NCI-H2081 treated with DMSO at 0.1 percent for 48 hours (cell line): ENCODE results near the gene OSBPL2.

ENCODE experiments used
- DNase-seq: peaks from one replicate; lab custom pipeline; 2025; lab: John Stamatoyannopoulos, UW

OSBPL2 gene

DNA sequence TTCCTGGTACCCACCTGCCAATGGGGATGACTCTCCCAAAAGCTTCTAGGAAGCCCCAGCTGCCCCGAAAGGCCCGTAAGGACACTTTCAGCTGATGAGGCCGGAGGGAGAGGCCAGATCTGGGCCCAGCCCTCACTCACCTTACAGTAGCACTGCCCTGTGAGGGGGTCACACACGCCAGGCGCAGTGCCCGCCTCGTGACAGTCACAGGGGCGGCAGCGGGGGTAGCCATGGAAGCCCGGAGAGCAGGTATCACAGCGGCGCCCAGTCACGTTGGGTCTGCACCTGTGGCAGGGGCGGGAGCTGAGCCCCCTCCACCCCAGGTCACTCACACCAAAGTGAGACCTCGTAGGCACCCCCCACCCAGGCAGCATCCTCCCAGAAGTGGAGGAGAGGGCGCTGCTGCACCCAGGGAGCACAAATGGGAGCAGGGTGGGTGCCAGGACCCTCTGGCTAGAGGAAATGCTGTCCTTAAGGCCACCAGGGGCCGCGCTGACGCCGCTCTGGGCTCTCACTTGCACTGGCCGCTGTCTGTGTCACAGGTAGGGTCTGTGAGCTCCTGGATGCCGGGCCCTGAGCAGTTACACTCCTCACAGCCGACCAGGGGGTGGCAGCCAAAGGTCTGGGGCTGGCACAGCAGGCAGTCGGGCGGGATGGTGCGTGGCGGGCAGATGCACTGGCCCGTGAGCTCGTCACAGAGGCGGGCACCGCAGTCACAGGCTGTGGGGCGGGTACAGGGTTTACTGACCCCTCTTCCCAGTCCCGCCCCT is 89.6 kb downstream of the OSBPL2 start:
- no peak for DNase-seq

DNA sequence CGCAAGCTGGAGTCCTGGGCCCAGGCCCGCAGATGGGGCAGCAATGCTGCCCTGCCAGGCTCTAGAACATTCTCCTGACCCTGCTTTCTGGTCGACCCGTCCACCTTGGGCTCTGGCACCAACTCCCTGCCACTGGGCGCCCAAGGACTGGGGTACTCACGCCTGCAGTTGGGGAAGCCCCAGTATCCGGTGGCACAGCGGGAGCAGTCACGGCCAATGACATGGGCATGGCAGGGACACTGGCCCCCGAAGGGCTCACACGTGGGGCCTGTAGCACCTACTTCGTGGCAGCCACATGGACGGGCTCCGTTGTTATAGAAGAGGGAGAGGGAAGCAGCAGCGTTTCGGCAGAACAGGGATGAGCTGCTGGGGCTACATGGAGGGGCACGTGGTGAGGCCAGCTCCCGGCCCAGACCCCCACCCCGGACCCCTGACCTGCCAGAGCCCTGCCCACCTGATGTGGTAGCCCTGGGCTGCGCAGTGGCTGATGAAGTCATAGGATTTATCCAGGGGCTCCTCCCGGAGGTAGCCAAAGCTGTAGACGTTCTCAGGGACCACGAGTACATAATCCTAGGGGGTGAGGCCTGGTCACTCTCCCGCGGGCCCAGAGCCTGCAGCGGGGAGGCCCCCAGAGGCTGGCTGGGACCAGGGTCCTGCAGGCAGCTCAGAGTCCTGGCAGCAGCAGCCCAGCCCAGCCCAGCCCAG is 90.5 kb downstream of the OSBPL2 start:
- DNase-seq = no peak

DNA sequence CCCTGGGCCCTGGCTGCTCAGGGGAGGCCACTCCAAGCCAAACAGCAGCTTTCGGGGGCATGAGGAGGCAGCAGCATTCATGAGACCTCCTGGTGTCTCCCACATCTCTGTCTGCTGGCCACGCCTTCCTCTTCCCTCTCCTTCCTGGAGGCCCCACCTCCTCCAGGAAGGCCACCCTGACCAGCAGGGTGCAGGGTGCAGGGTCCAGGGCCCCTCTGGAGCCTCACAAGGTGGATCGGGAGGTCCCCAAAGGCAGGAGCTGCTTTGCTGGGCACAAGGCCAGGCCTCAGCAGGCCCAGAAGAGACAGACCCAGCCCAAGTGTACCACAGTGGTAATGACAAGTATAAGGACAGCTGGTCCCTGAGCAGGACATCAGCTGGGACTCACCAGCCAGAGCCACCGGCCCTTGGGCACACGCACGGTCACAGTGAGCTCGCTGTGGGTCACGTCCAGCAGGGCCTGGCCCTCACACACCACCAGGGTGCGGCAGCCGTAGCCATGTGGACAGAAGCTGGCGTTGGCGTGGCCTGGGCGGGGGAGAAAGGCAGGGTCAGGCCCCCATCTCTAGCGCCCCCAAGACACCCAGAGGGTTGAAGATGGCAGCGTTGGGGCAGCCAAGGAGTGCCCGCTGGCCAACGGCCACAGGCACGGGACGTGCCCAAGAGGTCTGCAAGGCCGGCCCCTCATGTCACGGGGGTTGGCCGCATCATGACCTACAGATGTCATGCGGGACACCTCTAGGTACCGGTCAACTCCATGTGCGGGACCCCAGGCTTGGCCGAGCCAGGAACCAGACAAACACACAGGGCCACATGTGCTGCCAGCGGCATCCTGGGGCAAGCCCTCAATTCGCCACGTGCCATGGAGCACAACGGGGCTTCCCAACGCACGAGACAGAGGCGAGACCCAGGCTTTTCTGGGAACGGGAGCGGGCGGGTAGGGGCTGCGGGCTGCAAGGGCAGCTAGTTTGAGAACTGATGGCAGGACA is 91.4 kb downstream of the OSBPL2 start:
- no peak for DNase-seq

DNA sequence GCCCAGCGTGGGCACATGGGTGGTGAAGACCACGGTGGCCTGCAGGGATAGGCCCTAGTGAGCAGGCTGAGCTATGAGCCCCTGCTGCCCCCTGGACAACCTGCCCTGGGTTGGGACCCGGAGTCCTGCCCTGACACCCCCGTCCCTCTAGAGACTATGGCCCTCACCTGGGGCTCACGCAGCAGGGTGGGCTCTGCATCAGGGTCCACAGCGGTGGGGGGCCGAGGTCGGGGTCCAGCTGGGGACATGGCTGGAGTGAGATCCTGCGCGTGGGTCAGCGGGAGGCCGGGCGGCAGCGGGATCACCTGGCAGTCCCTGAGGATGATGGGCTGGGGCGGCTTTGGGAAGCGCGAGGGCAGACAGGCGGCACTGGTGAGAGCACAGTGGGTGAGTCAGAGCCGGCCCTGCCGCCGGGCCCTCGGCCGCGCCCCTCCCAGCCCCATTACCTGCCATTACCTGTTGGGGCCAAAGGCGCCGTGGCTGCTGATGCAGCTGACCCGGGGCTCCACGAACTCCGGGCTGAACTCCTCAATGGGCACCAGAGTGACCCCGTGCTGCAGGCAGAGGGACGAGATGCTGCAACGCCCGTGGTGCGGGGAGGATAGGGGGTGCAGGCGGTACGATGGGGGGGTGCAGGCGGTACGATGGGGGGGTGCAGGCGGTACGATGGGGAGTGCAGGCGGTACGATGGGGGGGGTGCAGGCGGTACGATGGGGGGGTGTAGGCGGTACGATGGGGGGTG is 92.4 kb downstream of the OSBPL2 start:
- no peak for DNase-seq

DNA sequence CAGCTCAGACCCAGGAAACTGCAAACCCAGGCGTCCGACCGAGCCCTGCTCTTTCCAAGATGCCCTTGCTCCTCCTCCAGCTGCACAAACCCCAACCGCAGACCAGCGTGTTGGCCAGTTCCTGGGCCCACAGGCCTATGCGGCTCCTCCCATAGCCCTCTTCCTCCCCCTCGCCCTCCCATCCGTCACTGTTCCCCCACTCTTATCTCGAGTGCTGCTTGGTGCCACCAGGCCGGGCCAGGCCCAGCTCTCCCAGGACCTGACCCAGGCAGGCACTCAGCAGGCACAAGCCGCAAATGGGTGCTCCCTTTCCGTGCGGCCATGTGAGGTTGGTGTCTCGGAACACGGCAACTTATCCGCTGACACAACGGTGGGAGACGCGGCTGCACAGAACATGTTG is 93.0 kb downstream of the OSBPL2 start:
- no peak for DNase-seq

DNA sequence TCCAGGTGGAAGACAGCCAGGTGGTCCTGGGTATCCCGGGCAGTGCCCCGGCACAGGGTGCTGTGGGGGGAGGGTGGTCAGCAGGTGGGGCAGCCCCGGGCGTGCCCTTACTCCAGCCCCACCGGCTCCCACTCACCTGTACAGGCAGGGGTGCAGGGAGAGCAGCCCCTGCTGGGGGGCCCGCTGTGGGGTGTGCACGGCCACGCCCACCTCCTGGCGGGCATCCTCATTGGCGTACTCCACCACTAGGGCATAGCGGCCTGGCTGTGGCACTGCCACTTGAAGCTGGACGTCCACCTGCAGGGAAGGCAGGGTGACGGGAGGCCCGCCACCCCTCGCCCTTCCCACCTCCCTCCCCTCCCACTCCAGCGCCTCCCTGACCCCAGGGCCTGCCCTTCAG is 94.1 kb downstream of the OSBPL2 start:
- DNase-seq = no peak

DNA sequence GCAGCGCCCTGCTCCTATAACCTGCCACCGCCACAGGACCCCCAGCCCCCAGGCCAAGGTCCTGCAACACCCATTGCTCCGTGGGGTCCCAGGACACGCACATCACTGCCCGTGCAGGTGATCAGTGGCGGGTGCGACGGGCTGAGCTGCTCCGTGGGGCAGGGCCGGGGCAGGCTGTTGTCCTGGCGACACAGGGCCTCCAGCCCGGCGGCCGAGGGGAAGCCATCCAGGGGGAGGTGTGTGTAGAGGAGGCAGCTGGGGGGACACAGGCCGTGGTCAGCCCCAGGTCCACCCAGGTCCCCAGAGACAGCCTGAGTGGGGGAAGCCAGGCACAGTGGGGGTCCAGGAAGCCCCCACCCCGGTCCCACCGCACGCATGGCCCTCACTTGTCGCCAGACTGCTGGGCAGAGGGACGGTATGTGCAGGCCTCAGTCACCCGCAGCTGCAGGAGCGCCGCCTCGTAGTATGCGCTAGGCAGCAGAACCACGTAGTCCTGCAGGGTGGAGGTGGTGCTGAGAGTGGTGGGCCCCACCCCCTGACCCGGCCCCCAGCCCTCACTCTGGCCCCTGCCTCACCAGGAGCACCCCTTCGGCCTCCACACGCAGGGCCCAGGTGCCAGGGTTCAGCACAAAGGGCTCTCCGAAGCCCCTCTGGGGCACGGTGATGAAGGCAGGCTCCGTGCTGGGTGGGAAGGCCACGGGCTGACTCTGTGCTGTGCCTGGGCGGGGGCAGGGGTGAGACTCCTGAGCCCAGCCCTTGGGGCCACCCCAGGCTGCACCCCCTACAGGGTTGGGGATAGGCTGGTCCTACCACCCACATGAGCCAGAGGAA is 94.9 kb downstream of the OSBPL2 start:
- no peak for DNase-seq

DNA sequence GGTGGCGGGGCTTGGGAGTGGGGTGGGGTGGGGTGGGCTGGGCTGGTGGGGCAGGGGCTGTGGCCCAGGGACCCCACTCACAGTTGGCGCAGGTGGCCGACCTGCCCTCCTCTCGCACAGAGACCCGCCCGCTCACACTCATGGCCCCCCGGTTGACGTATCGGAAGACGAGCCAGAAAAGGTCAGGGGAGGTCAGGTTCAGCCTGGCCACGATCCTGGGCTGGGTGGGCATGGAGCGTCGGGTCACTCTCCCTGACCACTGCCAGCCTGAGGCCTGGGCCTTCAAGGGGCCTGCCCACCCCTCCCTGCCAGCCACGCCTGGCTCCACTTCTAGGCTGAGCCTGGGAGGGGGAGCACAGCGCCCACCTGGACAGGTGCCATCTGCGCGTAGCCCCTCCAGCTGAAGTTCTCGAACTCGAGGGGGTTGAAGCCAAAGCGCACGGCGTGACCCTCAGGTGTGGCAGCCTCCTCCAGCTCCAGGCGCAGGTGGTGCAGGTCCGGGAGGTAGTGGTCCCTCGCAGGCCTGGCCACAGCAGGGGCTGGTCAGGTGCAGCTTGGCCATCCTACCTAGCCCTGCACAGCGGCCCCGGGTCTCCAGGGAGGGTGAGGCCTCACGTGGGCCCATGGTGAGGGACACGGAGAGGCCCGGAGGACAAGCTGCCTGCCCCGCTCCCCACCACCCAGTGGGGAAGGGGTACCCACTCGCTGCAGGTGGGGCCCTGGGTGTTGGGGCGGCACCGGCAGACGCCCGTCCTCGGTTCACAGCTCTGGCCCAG is 95.7 kb downstream of the OSBPL2 start:
- DNase-seq = no peak

DNA sequence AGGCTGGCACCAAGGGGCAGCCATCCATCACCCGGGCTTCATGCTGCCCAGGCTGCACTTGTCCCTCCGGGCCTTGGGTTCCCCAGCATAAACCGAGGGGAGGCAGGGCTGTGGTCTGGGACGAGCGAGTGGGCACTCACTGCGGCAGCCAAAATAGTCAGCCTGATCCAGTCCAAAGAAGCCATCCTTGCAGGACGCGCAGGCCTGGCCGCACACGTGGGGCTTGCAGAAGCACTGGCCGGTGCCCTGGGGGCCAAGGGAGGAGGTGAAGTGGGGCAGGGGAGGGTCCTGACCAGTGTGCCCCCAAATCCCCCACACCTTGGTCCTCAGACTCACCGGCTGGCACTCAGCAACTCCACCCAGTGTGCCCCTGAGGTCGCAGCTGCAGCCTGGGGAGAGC is 96.6 kb downstream of the OSBPL2 start:
- no peak for DNase-seq

DNA sequence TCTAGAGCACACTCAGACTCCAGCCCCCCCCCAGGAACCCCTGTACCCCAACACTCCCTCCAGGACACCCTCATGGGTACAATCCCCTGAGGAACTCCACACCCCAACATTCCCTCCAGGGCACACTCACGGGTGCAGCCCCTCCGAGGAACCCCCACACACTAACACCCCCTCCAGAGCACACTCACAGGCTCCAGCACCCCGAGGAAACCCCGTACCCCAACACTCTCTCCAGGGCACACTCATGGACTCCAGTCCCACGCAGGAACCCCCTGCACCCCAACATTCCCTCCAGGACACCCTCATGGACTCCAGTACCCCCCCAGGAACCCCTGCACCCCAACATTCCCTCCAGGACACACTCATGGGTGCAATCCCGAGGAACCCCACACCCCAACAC is 97.2 kb downstream of the OSBPL2 start:
- no peak for DNase-seq

DNA sequence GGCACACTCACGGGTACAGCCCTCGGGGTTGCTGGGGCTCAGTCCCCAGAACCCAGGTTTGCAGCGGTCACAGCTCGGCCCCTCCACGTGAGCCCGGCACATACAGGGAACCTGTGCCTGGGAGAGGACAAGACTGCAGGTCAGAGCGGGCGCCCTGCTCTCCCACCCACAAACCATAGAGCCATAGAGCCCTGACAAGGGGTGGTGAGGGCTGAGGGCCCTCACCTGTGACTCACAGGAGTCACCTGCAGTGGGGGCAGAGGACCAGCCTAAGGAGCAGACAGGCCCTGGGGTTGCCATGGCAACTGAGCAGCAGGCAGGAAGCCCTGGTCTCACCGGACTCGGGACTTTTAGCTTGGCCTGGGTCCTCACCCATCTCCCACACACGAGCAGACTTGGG is 98.0 kb downstream of the OSBPL2 start:
- DNase-seq = no peak

DNA sequence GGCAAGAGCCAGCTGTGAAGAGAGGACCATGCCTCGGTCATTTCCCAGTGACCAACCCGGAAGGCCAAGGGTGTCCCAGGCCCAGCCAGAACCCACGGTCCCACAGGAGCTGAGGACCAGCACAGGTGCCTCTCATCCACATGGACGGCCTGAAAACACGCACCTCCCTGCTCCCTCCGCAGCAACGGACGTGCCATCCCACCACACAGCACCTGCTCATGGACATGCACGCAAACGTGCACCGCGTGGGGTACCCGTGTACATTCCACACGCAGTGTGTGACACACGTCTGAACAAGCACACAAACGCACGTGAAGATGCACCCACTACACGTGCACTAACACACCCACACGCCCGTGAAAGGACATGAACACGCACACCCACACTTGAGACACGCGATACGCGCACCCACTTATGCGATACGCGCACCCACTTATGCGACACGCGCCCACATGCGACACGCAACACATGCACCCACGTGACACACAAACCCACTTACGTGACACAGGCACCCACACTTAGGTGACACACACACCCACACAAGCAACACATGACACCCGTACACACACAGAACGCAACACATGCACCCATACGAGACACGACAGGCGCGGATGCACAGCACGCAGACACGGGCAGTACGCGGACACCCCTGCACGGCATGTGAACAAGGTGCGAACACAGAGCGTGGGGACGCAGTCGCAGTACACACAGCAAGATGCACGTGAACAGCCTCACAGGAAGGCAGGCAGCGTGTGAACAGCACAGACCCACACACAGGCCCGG is 98.6 kb downstream of the OSBPL2 start:
- DNase-seq = no peak

DNA sequence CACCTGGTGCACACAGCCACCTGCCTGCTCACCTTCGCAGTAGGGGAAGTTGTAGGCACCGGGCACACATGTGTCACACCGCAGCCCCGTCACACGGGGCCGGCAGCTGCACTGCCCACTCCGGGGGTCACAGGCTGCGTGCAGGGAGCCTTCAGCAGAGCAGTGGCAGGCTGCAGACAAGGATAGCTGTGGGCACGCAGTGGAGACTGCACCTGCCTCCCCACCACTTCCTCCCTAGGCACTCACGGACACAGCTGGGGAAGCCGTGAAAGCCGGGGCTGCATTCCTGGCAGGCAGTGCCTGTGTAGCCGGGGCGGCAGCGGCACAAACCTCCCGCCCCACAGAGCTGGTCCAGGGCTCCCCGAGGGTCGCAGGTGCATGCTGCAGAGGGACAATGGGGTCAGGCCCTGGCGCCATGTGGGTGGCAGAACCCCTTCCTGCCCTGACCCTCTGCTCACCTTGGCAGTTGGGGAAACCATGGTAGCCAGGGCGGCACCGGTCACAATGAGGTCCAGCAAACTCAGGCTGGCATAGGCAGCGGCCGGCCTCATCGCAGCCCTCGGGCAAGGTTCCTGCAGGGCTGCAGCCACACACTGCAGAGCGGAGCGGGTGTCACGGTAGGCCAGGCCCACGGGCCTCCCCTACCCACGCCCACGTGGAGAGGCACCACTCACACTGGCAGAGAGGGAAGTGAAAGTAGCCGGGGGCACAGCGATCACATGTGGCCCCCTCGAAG is 99.4 kb downstream of the OSBPL2 start:
- DNase-seq = no peak

DNA sequence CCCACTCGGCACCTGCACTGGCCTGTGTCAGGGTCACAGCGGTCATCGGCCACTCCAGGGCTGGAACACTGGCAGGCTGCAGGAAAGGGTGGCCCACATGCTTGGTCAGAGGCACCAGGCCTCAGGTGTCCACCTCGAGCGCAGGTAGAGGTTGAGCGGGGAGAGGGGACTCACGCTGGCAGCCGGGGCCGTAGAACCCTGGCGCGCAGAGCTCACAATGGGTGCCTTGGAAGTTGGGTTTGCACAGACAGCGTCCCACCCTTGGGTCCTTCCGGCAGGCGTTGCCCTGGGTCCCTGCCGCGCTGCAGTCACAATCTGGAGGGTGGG is 99.9 kb downstream of the OSBPL2 start:
- no peak for DNase-seq

DNA sequence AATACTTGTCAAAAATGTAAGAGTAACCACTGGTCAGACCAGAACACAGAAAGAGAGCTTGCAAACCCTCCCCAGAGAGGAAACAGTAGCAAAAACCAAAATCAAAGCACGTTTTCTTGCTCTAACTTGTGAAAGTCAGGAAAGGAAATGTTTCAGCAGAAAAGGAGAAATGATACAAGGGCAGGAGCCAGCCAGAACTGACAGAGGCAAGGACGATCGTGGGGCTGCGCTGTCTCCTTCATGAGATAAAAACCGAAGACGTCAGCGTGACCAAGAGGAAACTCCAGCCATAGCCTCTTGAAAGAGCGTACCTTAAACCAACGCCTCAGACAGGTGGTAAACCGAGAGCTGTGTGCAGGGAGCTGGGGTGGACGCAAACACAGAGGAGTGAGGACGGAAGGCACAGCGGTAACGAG is 101.3 kb downstream of the OSBPL2 start:
- DNase-seq = no peak

DNA sequence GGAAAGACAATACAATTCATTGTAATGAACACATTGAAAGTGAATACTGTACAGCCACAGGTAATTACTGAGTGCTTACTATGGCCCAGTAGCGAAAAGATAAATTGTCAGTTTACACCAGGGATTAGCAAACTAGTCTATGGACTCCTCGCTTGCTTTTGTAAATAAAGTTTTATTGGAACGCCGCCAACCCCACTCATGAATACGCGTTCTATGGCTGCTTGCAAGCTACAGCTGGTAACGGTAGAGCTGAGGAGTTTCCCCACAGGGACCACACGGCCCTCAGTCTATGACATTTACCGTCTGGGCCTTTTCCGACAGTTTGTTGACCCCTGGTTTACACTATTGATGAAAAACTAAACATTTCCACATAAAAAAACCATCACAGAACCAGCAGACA is 104.6 kb downstream of the OSBPL2 start:
- DNase-seq = no peak

DNA sequence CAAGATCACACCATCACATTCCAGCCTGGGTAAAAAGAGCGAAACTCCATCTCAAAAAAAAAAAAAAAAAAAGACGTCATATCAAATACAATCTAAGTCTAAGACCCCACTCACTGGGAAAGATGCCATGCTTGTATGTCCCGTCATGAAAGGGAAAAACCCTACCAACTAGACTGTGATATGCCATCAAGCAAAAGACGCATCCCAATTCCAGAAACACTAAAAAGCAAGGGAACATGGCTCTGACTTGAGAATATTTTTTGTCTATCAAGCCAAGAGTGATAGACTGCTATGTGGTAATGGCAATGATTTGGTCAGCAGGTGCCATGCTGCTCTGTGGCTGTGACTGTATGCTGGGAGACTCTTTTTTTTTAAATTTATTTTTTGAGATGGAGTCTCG is 105.8 kb downstream of the OSBPL2 start:
- no peak for DNase-seq

DNA sequence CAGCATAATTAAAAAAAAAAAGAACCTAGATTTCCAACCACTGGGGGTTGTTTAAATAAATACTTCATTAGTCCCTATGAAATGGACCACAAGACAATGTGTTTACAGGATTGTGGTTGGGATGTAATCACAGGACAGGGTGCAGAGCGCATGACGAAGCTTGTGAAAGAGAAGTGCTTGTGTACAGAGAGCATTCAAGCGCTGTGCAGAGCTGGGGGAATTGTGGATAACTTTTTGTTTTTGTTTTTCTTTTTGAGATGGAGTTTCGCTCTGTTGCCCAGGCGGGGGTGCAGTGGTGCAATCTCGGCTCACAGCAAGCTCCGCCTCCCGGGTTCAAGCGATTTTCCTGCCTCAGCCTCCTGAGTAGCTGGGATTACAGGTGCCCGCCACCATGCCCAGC is 106.5 kb downstream of the OSBPL2 start:
- no peak for DNase-seq
